HepG2 (cell line): ENCODE measurements around the gene OBP2A. TPM values are rescaled to one million over a fixed set of nuclear protein-coding genes. Genes with fewer than 3 reads are reported as not detected.

Experiments
- ATAC-seq: fragments of 200-7000 bp; cut with Tn5 transposase; 3 replicates; pipeline ENCODE4 v1.9.1; 2020; ENCODE audit warnings: mild to moderate bottlenecking, moderate library complexity
- BruUV-seq: library from RNA; stranded (reverse); fragments of 400-500 nt; replicated peaks from 2 replicates; lab custom pipeline; 2021; lab: Mats Ljungman, UMichigan
- CTCF ChIA-PET: fragments of 300-600 bp; formaldehyde crosslinking; extraction: SDS; loops from one replicate; lab custom pipeline; 2021; ENCODE audit warnings: low total read pairs, inconsistent platforms, low intra/inter-chr PET ratio; lab: Yijun Ruan, JAX
- POLR2A ChIA-PET: fragments of 350-600 bp; sonication (Branson Sonifier 250); formaldehyde crosslinking; loops from one replicate; lab custom pipeline; 2020; ENCODE audit warnings: antibody characterized with exemption, inconsistent platforms; lab: Yijun Ruan, JAX
- DNase-seq: peaks from one replicate; pipeline ENCODE4 v3.0.0-alpha.2; 2015; ENCODE audit warnings: low spot score
- FAIRE-seq: peaks from 3 replicates; lab custom pipeline; 2011; peaks lifted over from hg19 to GRCh38; lab: Jason Lieb, UNC
- H2AFZ ChIP-seq: one replicate; pipeline ENCODE4 v1.6.1; 2011; ENCODE audit warnings: low read length, inconsistent platforms
- H3K27ac ChIP-seq: fragments of 300-600 bp; 3 replicates; pipeline ENCODE4 v1.8.0; 2011; ENCODE audit warnings: mixed run types, mild to moderate bottlenecking, mixed read lengths, low read length, inconsistent platforms; ENCODE audit not compliant: insufficient read depth; ENCODE audit errors: extremely low read length
- H3K27me3 ChIP-seq, 2 experiments: fragments of 200-600 bp in 1 of 2; 2 replicates in 1 of 2; 3 replicates in 1 of 2; pipeline versions ENCODE4 v1.6.0 to v1.8.0; 2011; ENCODE audit warnings: low read length in 2 of 2, mild to moderate bottlenecking in 2 of 2, moderate library complexity in 2 of 2, inconsistent platforms in 1 of 2; ENCODE audit not compliant: insufficient read depth in 2 of 2, control insufficient read depth in 1 of 2
- H3K36me3 ChIP-seq, 2 experiments: fragments of 200-600 bp in 1 of 2; replicated peaks in 1 of 2; 2 replicates in 1 of 2; 3 replicates in 1 of 2; pipeline versions ENCODE4 v1.5.1 to v1.8.0; 2011; ENCODE audit warnings: low read length in 2 of 2, inconsistent platforms in 1 of 2; ENCODE audit not compliant: insufficient read depth in 2 of 2, control insufficient read depth in 1 of 2
- H3K4me1 ChIP-seq: 2 replicates; pipeline ENCODE4 v1.5.1; 2012; ENCODE audit warnings: low read length, inconsistent platforms; ENCODE audit not compliant: insufficient read depth
- H3K4me2 ChIP-seq: 2 replicates; pipeline ENCODE4 v1.6.0; 2011; ENCODE audit warnings: low read depth, low read length, inconsistent platforms
- H3K4me3 ChIP-seq, 3 experiments: fragments of 200-600 bp in 1 of 3; sonication (generic), shearing (Covaris generic) in 1 of 3; replicated peaks in 1 of 3; 2 replicates each; pipeline ENCODE4 v1.5.1; 2011 to 2016; ENCODE audit warnings: low read length in 3 of 3, inconsistent platforms in 2 of 3, low read depth in 2 of 3, mild to moderate bottlenecking in 2 of 3, control low read depth in 1 of 3, mixed read lengths in 1 of 3; ENCODE audit not compliant: insufficient read depth in 1 of 3
- H3K79me2 ChIP-seq: one replicate; pipeline ENCODE4 v1.6.1; 2011; ENCODE audit warnings: low read length, inconsistent platforms; ENCODE audit not compliant: insufficient read depth
- H3K9ac ChIP-seq: 2 replicates; pipeline ENCODE4 v1.6.0; 2011; ENCODE audit warnings: mild to moderate bottlenecking, low read depth, low read length, inconsistent platforms; ENCODE audit not compliant: insufficient read depth
- H3K9me3 ChIP-seq: 2 replicates; pipeline ENCODE4 v1.5.1; 2012; ENCODE audit warnings: mild to moderate bottlenecking, low read length
- H4K20me1 ChIP-seq: 2 replicates; pipeline ENCODE4 v1.6.0; 2011; ENCODE audit warnings: inconsistent platforms, mild to moderate bottlenecking, low read length, moderate library complexity; ENCODE audit not compliant: insufficient read depth
- ELF3 ChIP-seq: IDR thresholded peaks from 2 replicates; pipeline ENCODE4 v1.6.1; 2016; ENCODE audit warnings: missing genetic modification reagents, missing compliant biosample characterization
- MTF1 ChIP-seq: sonication (generic); formaldehyde crosslinking; IDR thresholded peaks from 2 replicates; pipeline ENCODE4 v1.5.0; 2020; ENCODE audit warnings: missing genetic modification reagents
- NR3C1 ChIP-seq: sonication (generic); formaldehyde crosslinking; IDR thresholded peaks from 2 replicates; pipeline ENCODE4 v1.4.0; 2020; ENCODE audit warnings: missing genetic modification reagents
- RCOR2 ChIP-seq: IDR thresholded peaks from 2 replicates; pipeline ENCODE4 v1.6.1; 2016; ENCODE audit warnings: missing biosample characterization, missing genetic modification reagents
- SP2 ChIP-seq: sonication (generic); formaldehyde crosslinking; IDR thresholded peaks from 2 replicates; pipeline ENCODE4 v1.5.1; 2020; ENCODE audit warnings: mild to moderate bottlenecking, missing genetic modification reagents
- ZNF343 ChIP-seq: sonication (generic); formaldehyde crosslinking; IDR thresholded peaks from 2 replicates; pipeline ENCODE4 v1.4.0; 2020; ENCODE audit warnings: mild to moderate bottlenecking, missing genetic modification reagents
- ZNF496 ChIP-seq: sonication (generic); formaldehyde crosslinking; IDR thresholded peaks from 2 replicates; pipeline ENCODE4 v1.8.1; 2023; ENCODE audit warnings: mild to moderate bottlenecking, moderate library complexity, missing genetic modification reagents; ENCODE audit not compliant: insufficient replicate concordance
- ZNF598 ChIP-seq: sonication (generic); formaldehyde crosslinking; IDR thresholded peaks from 2 replicates; pipeline ENCODE4 v1.5.1; 2020; ENCODE audit warnings: mild to moderate bottlenecking, missing genetic modification reagents, borderline replicate concordance
- WGBS: methylation state at CpG from one replicate; pipeline ENCODE4 v1.1.6; 2017; ENCODE audit warnings: low lambda C conversion rate; 5-methylcytosine and 5-hydroxymethylcytosine counted together
- in situ Hi-C: cut with HindIII; loops from 2 replicates; pipeline ENCODE4 v1.10.0; 2017; ENCODE audit warnings: low pct_unique_long_range_greater_than_20kb; ENCODE audit not compliant: extremely low pct_ligation_motif_present
- intact Hi-C: fragments of 100-400 bp; cut with micrococcal nuclease; formaldehyde crosslinking; loops from one replicate; pipeline ENCODE4 v1.10.0; 2022; ENCODE audit not compliant: unreplicated experiment
- polyA plus RNA-seq, 8 experiments: library from polyadenylated mRNA; depleted of rRNA in 3 of 8; stranded (reverse) in 7 of 8; unstranded in 1 of 8; fragments of >200 nt; fragmentation: Illumina TruSeq in 4 of 8; extraction: Trizol in 4 of 8; gene quantifications; 2 replicates each; pipeline versions ENCODE4 v1.2.1 to v1.2.3, GENCODE V29; 2011 to 2016; ENCODE audit warnings: low read depth in 4 of 8, missing spikeins in 1 of 8, mixed read lengths in 1 of 8; ENCODE audit not compliant: insufficient read depth in 1 of 8
- total RNA-seq, 5 experiments: library from RNA; depleted of rRNA; stranded (reverse); fragments of >200 nt; fragmentation: Illumina TruSeq; extraction: Trizol; gene quantifications; 2 replicates each; pipeline ENCODE4 v1.2.3, GENCODE V29; 2016; ENCODE audit warnings: low read depth in 1 of 5
- TF ChIP-seq, protein P1 (sequence below): sonication (generic); formaldehyde crosslinking; IDR thresholded peaks from 2 replicates; pipeline ENCODE4 v1.4.0; 2020; ENCODE audit warnings: low read depth, mild to moderate bottlenecking, missing genetic modification reagents
- TF ChIP-seq, protein P2 (sequence below): sonication (generic); formaldehyde crosslinking; IDR thresholded peaks from 2 replicates; pipeline ENCODE4 v1.5.0; 2020; ENCODE audit warnings: missing genetic modification reagents, mild to moderate bottlenecking, borderline replicate concordance
- TF ChIP-seq, protein P3 (sequence below): sonication (generic); formaldehyde crosslinking; conservative IDR thresholded peaks from 2 replicates; pipeline ENCODE4 v1.4.0; 2020; ENCODE audit warnings: missing genetic modification reagents
- TF ChIP-seq, protein P4 (sequence below): sonication (generic); formaldehyde crosslinking; IDR thresholded peaks from 2 replicates; pipeline ENCODE4 v1.4.0; 2020; ENCODE audit warnings: missing genetic modification reagents
- TF ChIP-seq, protein P5 (sequence below): sonication (generic); formaldehyde crosslinking; IDR thresholded peaks from 2 replicates; pipeline ENCODE4 v1.8.1; 2022; ENCODE audit warnings: mild to moderate bottlenecking, missing genetic modification reagents
- TF ChIP-seq, protein P6 (sequence below): sonication (generic); formaldehyde crosslinking; conservative IDR thresholded peaks from 2 replicates; pipeline ENCODE4 v1.8.1; 2023; ENCODE audit warnings: missing genetic modification reagents

Gene OBP2A
- total and polyA plus RNA-seq, 2 of the 13 experiments (the other 11 are each of a cell fraction or from before 2014, with no cell fraction given): 0.32 TPM; not detected in 1

DNA sequence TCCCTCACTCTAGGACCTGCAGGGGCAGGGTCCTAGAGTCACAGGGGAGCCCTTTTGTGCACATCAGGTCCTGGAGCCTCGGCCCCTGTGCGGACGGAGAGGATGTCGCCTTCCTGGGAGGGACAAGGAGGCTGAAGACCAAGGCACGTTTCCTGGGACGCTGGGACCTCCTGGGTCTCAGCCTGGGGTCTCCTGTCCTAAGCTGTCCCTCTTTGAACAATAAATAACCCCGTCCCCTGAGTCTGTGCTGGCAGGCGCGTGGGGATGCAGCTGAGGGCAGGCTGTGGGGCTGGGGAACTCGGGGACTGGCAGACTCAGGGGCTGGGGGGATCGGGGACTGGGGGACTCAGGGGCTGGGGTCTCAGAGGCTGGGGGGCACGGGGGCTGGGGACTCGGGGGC lies 46.7 kb downstream of the OBP2A start:
- intact Hi-C loops (no loop called here), in situ Hi-C loops (no loop called here)
- Histone ChIP-seq H2AFZ (no peak overlapping the region), H3K9ac (no peak overlapping the region), H4K20me1 (no peaks in the 10 kb centered on the region), H3K79me2 (no peaks in the 10 kb centered on the region), H3K4me1 (no peaks in the 10 kb centered on the region), H3K36me3 (no peaks in the 10 kb centered on the region), H3K27ac (no peak overlapping the region), H3K9me3 (no peaks in the 10 kb centered on the region), H3K27me3 (peaks cover 4 to 17% of the 10 kb centered on the region in 2 experiments; a peak in 4 of 5 replicates), H3K4me3 (no peak overlapping the region), H3K4me2 (no peak overlapping the region)
- no TSS peak for BruUV-seq
- FAIRE-seq (no peak), DNase-seq (no peak), ATAC-seq (no peak)
- CTCF ChIA-PET: no interaction called here
- POLR2A ChIA-PET: no interaction called here
- 12% methylated on average over 6 of the region's 13 CpGs for WGBS
- TF ChIP-seq RCOR2 (no peak), ZNF496 (CRISPR knock-in tag) (no peak), ZNF343 (CRISPR knock-in tag) (no peak), ZNF598 (no peak), NR3C1 (CRISPR knock-in tag) (no peak), ELF3 (CRISPR knock-in tag) (no peak), SP2 (no peak), MTF1 (CRISPR knock-in tag) (no peak)
- TF ChIP-seq, protein P1, sequence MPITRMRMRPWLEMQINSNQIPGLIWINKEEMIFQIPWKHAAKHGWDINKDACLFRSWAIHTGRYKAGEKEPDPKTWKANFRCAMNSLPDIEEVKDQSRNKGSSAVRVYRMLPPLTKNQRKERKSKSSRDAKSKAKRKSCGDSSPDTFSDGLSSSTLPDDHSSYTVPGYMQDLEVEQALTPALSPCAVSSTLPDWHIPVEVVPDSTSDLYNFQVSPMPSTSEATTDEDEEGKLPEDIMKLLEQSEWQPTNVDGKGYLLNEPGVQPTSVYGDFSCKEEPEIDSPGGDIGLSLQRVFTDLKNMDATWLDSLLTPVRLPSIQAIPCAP (CRISPR knock-in tag): no peak
- TF ChIP-seq, protein P2, sequence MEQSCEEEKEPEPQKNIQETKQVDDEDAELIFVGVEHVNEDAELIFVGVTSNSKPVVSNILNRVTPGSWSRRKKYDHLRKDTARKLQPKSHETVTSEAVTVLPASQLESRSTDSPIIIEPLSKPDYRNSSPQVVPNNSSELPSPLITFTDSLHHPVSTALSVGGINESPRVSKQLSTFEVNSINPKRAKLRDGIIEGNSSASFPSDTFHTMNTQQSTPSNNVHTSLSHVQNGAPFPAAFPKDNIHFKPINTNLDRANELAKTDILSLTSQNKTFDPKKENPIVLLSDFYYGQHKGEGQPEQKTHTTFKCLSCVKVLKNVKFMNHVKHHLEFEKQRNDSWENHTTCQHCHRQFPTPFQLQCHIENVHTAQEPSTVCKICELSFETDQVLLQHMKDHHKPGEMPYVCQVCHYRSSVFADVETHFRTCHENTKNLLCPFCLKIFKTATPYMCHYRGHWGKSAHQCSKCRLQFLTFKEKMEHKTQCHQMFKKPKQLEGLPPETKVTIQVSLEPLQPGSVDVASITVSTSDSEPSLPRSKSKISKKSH (CRISPR knock-in tag): no peak
- TF ChIP-seq, protein P3, sequence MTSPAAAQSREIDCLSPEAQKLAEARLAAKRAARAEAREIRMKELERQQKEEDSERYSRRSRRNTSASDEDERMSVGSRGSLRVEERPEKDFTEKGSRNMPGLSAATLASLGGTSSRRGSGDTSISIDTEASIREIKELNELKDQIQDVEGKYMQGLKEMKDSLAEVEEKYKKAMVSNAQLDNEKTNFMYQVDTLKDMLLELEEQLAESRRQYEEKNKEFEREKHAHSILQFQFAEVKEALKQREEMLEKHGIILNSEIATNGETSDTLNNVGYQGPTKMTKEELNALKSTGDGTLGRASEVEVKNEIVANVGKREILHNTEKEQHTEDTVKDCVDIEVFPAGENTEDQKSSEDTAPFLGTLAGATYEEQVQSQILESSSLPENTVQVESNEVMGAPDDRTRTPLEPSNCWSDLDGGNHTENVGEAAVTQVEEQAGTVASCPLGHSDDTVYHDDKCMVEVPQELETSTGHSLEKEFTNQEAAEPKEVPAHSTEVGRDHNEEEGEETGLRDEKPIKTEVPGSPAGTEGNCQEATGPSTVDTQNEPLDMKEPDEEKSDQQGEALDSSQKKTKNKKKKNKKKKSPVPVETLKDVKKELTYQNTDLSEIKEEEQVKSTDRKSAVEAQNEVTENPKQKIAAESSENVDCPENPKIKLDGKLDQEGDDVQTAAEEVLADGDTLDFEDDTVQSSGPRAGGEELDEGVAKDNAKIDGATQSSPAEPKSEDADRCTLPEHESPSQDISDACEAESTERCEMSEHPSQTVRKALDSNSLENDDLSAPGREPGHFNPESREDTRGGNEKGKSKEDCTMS (CRISPR knock-in tag): no peak
- TF ChIP-seq, protein P4, sequence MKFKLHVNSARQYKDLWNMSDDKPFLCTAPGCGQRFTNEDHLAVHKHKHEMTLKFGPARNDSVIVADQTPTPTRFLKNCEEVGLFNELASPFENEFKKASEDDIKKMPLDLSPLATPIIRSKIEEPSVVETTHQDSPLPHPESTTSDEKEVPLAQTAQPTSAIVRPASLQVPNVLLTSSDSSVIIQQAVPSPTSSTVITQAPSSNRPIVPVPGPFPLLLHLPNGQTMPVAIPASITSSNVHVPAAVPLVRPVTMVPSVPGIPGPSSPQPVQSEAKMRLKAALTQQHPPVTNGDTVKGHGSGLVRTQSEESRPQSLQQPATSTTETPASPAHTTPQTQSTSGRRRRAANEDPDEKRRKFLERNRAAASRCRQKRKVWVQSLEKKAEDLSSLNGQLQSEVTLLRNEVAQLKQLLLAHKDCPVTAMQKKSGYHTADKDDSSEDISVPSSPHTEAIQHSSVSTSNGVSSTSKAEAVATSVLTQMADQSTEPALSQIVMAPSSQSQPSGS (CRISPR knock-in tag): no peak
- TF ChIP-seq, protein P5, sequence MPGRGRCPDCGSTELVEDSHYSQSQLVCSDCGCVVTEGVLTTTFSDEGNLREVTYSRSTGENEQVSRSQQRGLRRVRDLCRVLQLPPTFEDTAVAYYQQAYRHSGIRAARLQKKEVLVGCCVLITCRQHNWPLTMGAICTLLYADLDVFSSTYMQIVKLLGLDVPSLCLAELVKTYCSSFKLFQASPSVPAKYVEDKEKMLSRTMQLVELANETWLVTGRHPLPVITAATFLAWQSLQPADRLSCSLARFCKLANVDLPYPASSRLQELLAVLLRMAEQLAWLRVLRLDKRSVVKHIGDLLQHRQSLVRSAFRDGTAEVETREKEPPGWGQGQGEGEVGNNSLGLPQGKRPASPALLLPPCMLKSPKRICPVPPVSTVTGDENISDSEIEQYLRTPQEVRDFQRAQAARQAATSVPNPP (CRISPR knock-in tag): no peak
- TF ChIP-seq, protein P6, sequence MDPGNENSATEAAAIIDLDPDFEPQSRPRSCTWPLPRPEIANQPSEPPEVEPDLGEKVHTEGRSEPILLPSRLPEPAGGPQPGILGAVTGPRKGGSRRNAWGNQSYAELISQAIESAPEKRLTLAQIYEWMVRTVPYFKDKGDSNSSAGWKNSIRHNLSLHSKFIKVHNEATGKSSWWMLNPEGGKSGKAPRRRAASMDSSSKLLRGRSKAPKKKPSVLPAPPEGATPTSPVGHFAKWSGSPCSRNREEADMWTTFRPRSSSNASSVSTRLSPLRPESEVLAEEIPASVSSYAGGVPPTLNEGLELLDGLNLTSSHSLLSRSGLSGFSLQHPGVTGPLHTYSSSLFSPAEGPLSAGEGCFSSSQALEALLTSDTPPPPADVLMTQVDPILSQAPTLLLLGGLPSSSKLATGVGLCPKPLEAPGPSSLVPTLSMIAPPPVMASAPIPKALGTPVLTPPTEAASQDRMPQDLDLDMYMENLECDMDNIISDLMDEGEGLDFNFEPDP (CRISPR knock-in tag): no peak
